ENCODE measurements around the gene LMAN2.
A peak's percentile ranks its signal among the peaks of the same experiment; 100 is the strongest.

Gene LMAN2

GRCh38 chr5:177313561-177314259, 37.8 kb downstream of the LMAN2 start:
- Histone ChIP-seq H3K27ac (ENCODE audit: low read length, poor library complexity, severe bottlenecking) (no peak overlapping the region), H3K4ac (ENCODE audit: low read depth in 1 of 2, low read length in 2 of 2) (no peak overlapping the region)
- WGBS: 97% methylated on average over 14 of the region's 15 CpGs

GRCh38 chr5:177312649-177313181, 38.8 kb downstream of the LMAN2 start:
- peak overlapping the region; percentile 77 for H3K4me2 ChIP-seq (ENCODE audit: low read length, poor library complexity, severe bottlenecking)
- no peak overlapping the region for H3K18ac ChIP-seq (ENCODE audit: low read depth in 1 of 2, low read length in 2 of 2)
- peak overlapping the region in 1 of 2 experiments; percentile 83 for H3K4me3 ChIP-seq (ENCODE audit: insufficient read depth in 1 of 2, low read depth in 1 of 2, low read length in 2 of 2)
- H2AFZ ChIP-seq (ENCODE audit: low read depth, low read length): no peak overlapping the region
- no peak overlapping the region for H3K14ac ChIP-seq (ENCODE audit: low read length in 2 of 2)
- H2BK12ac ChIP-seq (ENCODE audit: low read length in 2 of 2): no peak overlapping the region
- no peak overlapping the region for H3K23ac ChIP-seq (ENCODE audit: low read length in 2 of 2)
- no peak overlapping the region for H3K27ac ChIP-seq (ENCODE audit: low read length, poor library complexity, severe bottlenecking)
- no peak overlapping the region for H2BK120ac ChIP-seq (ENCODE audit: low read depth, low read length)
- peak overlapping the region; percentile 35 for H4K8ac ChIP-seq (ENCODE audit: low read length)
- no peak overlapping the region for H3K4ac ChIP-seq (ENCODE audit: low read depth in 1 of 2, low read length in 2 of 2)
- H3K79me1 ChIP-seq (replicated peaks; ENCODE audit: low read length, poor library complexity, severe bottlenecking): peaks cover 40% of the 10 kb centered on the region
- H3K4me1 ChIP-seq (ENCODE audit: control insufficient read depth, insufficient read depth, low read depth, low read length): peaks cover 29% of the 10 kb centered on the region
- no peak overlapping the region for H2BK5ac ChIP-seq (ENCODE audit: low read depth, low read length, poor library complexity, severe bottlenecking)
- peak overlapping the region; percentile 59 for H3K9ac ChIP-seq (ENCODE audit: low read length)
- no peaks in the 10 kb centered on the region for H3K27me3 ChIP-seq (ENCODE audit: control insufficient read depth in 1 of 2, insufficient read depth in 1 of 2, low read length in 2 of 2)
- H3K9me3 ChIP-seq (ENCODE audit: control insufficient read depth, low read length): no peaks in the 10 kb centered on the region
- H2BK15ac ChIP-seq (ENCODE audit: low read depth, poor library complexity, severe bottlenecking): peak overlapping the region; percentile 31
- H4K91ac ChIP-seq (ENCODE audit: low read length): peak overlapping the region; percentile 25
- DNase-seq: no peak
- WGBS: 9% methylated on average over 19 of the region's 19 CpGs
- H3K36me3 ChIP-seq (ENCODE audit: control insufficient read depth in 1 of 2, insufficient read depth in 2 of 2, low read depth in 1 of 2, low read length in 2 of 2): peaks cover 6 to 24% of the 10 kb centered on the region in 2 experiments
- no peak overlapping the region for H2AK5ac ChIP-seq (ENCODE audit: low read length, severe bottlenecking)

More at GRCh38 chr5:177313561-177314259, 37.8 kb downstream of the LMAN2 start:
- Histone ChIP-seq H2AFZ (ENCODE audit: low read depth, low read length) (no peak overlapping the region), H3K36me3 (ENCODE audit: control insufficient read depth in 1 of 2, insufficient read depth in 2 of 2, low read depth in 1 of 2, low read length in 2 of 2) (peaks cover 6 to 18% of the 10 kb centered on the region in 2 experiments), H2AK5ac (ENCODE audit: low read length, severe bottlenecking) (no peak overlapping the region), H3K4me2 (ENCODE audit: low read length, poor library complexity, severe bottlenecking) (no peak overlapping the region), H2BK15ac (ENCODE audit: low read depth, poor library complexity, severe bottlenecking) (no peak overlapping the region), H4K91ac (ENCODE audit: low read length) (no peak overlapping the region), H4K8ac (ENCODE audit: low read length) (no peak overlapping the region), H3K27me3 (ENCODE audit: control insufficient read depth in 1 of 2, insufficient read depth in 1 of 2, low read length in 2 of 2) (no peaks in the 10 kb centered on the region), H3K23ac (ENCODE audit: low read length in 2 of 2) (no peak overlapping the region), H3K9me3 (ENCODE audit: control insufficient read depth, low read length) (no peaks in the 10 kb centered on the region), H3K4me3 (ENCODE audit: insufficient read depth in 1 of 2, low read depth in 1 of 2, low read length in 2 of 2) (no peak overlapping the region), H3K79me1 (replicated peaks; ENCODE audit: low read length, poor library complexity, severe bottlenecking) (peaks cover 36% of the 10 kb centered on the region), H2BK5ac (ENCODE audit: low read depth, low read length, poor library complexity, severe bottlenecking) (no peak overlapping the region), H2BK120ac (ENCODE audit: low read depth, low read length) (no peak overlapping the region), H3K14ac (ENCODE audit: low read length in 2 of 2) (no peak overlapping the region), H3K4me1 (ENCODE audit: control insufficient read depth, insufficient read depth, low read depth, low read length) (peaks cover 29% of the 10 kb centered on the region), H3K9ac (ENCODE audit: low read length) (no peak overlapping the region), H3K18ac (ENCODE audit: low read depth in 1 of 2, low read length in 2 of 2) (no peak overlapping the region), H2BK12ac (ENCODE audit: low read length in 2 of 2) (no peak overlapping the region)
- DNase-seq: no peak

- H2AK5ac ChIP-seq (ENCODE audit: low read length, severe bottlenecking): no peak within 1 kb of the TSS
- no peak within 1 kb of the TSS for H3K23ac ChIP-seq (ENCODE audit: low read length in 2 of 2)
- no peak within 1 kb of the TSS for H2AFZ ChIP-seq (ENCODE audit: low read depth, low read length)
- peak within 1 kb of the TSS; percentile 31 for H2BK15ac ChIP-seq (ENCODE audit: low read depth, poor library complexity, severe bottlenecking)
- no peak within 1 kb of the TSS for H3K14ac ChIP-seq (ENCODE audit: low read length in 2 of 2)
- peak within 1 kb of the TSS; percentile 61 to 83 for H3K4me3 ChIP-seq (ENCODE audit: insufficient read depth in 1 of 2, low read depth in 1 of 2, low read length in 2 of 2)
- H3K18ac ChIP-seq (ENCODE audit: low read depth in 1 of 2, low read length in 2 of 2): peak within 1 kb of the TSS in 1 of 2 experiments; percentile 46
- peak within 1 kb of the TSS; percentile 88 for H3K4me2 ChIP-seq (ENCODE audit: low read length, poor library complexity, severe bottlenecking)
- H3K4ac ChIP-seq (ENCODE audit: low read depth in 1 of 2, low read length in 2 of 2): no peak within 1 kb of the TSS
- H4K8ac ChIP-seq (ENCODE audit: low read length): peak within 1 kb of the TSS; percentile 35
- no peak within 1 kb of the TSS for H2BK12ac ChIP-seq (ENCODE audit: low read length in 2 of 2)
- H3K27me3 ChIP-seq (ENCODE audit: control insufficient read depth in 1 of 2, insufficient read depth in 1 of 2, low read length in 2 of 2): no peaks in the 10 kb centered on the region
- H2BK120ac ChIP-seq (ENCODE audit: low read depth, low read length): no peak within 1 kb of the TSS
- under 1% methylated on average over 70 of the region's 78 CpGs for WGBS
- no peaks in the 10 kb centered on the region for H3K9me3 ChIP-seq (ENCODE audit: control insufficient read depth, low read length)
- H3K27ac ChIP-seq (ENCODE audit: low read length, poor library complexity, severe bottlenecking): peak within 1 kb of the TSS; percentile 51
- peaks cover 30% of the 10 kb centered on the region for H3K4me1 ChIP-seq (ENCODE audit: control insufficient read depth, insufficient read depth, low read depth, low read length)
- DNase-seq: peak; percentile 94
- peaks cover 6 to 25% of the 10 kb centered on the region in 2 experiments for H3K36me3 ChIP-seq (ENCODE audit: control insufficient read depth in 1 of 2, insufficient read depth in 2 of 2, low read depth in 1 of 2, low read length in 2 of 2)
- H4K91ac ChIP-seq (ENCODE audit: low read length): peak within 1 kb of the TSS; percentile 34
- peak within 1 kb of the TSS; percentile 65 for H3K9ac ChIP-seq (ENCODE audit: low read length)
- peaks cover 40% of the 10 kb centered on the region for H3K79me1 ChIP-seq (replicated peaks; ENCODE audit: low read length, poor library complexity, severe bottlenecking)
- no peak within 1 kb of the TSS for H2BK5ac ChIP-seq (ENCODE audit: low read depth, low read length, poor library complexity, severe bottlenecking)
These were observed 39.5 kb downstream of the LMAN2 start, which contains the start of gene MXD3 for GRCh38 chr5:177311723-177312648. Gene MXD3, minus strand, starts transcription at chr5:177311898. Its CDS starts 68 bp downstream, at chr5:177311830.

GRCh38 chr5:177311392-177311722, 40.1 kb downstream of the LMAN2 start:
- H4K8ac ChIP-seq (ENCODE audit: low read length): no peak overlapping the region

More at GRCh38 chr5:177311392-177311722, 40.1 kb downstream of the LMAN2 start:
- H2AK5ac ChIP-seq (ENCODE audit: low read length, severe bottlenecking): no peak overlapping the region
- no peak overlapping the region for H2BK5ac ChIP-seq (ENCODE audit: low read depth, low read length, poor library complexity, severe bottlenecking)
- peaks cover 12 to 29% of the 10 kb centered on the region in 2 experiments for H3K36me3 ChIP-seq (ENCODE audit: control insufficient read depth in 1 of 2, insufficient read depth in 2 of 2, low read depth in 1 of 2, low read length in 2 of 2)
- H4K91ac ChIP-seq (ENCODE audit: low read length): no peak overlapping the region
- peaks cover 30% of the 10 kb centered on the region for H3K4me1 ChIP-seq (ENCODE audit: control insufficient read depth, insufficient read depth, low read depth, low read length)
- H3K23ac ChIP-seq (ENCODE audit: low read length in 2 of 2): no peak overlapping the region
- peak overlapping the region; percentile 61 to 83 for H3K4me3 ChIP-seq (ENCODE audit: insufficient read depth in 1 of 2, low read depth in 1 of 2, low read length in 2 of 2)
- H2BK12ac ChIP-seq (ENCODE audit: low read length in 2 of 2): no peak overlapping the region
- H3K27ac ChIP-seq (ENCODE audit: low read length, poor library complexity, severe bottlenecking): no peak overlapping the region
- no peak overlapping the region for H2BK15ac ChIP-seq (ENCODE audit: low read depth, poor library complexity, severe bottlenecking)
- H3K79me1 ChIP-seq (replicated peaks; ENCODE audit: low read length, poor library complexity, severe bottlenecking): peaks cover 41% of the 10 kb centered on the region
- no peaks in the 10 kb centered on the region for H3K9me3 ChIP-seq (ENCODE audit: control insufficient read depth, low read length)
- no peak overlapping the region for H2BK120ac ChIP-seq (ENCODE audit: low read depth, low read length)
- peak; percentile 41 for DNase-seq
- H2AFZ ChIP-seq (ENCODE audit: low read depth, low read length): no peak overlapping the region
- H3K4ac ChIP-seq (ENCODE audit: low read depth in 1 of 2, low read length in 2 of 2): no peak overlapping the region
- WGBS: under 1% methylated on average over 22 of the region's 23 CpGs
- peak overlapping the region; percentile 88 for H3K4me2 ChIP-seq (ENCODE audit: low read length, poor library complexity, severe bottlenecking)
- H3K18ac ChIP-seq (ENCODE audit: low read depth in 1 of 2, low read length in 2 of 2): peak overlapping the region in 1 of 2 experiments; percentile 14
- H3K27me3 ChIP-seq (ENCODE audit: control insufficient read depth in 1 of 2, insufficient read depth in 1 of 2, low read length in 2 of 2): no peaks in the 10 kb centered on the region
- peak overlapping the region; percentile 65 for H3K9ac ChIP-seq (ENCODE audit: low read length)
- no peak overlapping the region for H3K14ac ChIP-seq (ENCODE audit: low read length in 2 of 2)
